Measurements from ENCODE around the gene CHRNG.

The CHRNG gene

DNA sequence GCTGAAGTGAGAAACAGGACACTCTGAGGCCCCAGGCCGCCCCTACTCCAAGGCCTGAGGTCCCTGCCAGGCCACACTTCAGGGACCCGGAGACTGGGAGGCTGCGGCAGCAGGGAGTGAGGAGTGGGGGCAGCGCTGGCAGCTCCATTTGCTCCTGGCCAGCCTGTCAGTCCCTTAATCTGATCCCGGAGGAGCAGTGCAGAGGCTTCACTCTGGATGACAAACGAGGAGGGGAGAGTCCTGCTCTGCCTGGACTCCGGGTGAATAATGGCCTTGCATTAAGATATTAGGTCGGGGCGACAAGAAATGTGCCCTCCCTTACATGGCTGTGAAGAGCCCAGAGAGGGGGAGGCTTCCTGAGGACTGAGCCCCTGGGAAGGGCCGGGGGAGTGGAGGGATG lies 33.6 kb upstream of the CHRNG start:
- DNase-seq (ENCODE audit: low read depth), result no peak

DNA sequence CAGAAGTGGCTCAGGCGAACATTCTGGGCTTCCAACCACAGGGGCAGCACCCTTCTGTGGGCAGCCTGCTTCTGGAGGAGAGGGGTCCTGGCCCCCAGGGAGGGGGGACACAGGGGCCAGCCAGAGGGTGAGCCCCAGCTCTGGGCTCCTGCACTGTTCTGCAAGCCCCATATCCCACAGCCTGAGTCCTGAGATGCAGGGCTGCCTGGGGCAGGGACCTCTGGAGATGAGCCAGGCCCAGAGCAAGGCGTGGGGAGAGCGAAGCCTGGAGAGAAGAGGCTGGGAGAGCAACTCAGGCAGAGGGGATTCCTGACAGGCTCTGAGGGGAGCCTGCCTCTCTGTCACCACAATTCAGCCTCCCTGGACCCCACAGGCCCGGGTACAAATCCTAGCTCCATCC lies 32.8 kb upstream of the CHRNG start:
- DNase-seq (ENCODE audit: low read depth), result no peak

DNA sequence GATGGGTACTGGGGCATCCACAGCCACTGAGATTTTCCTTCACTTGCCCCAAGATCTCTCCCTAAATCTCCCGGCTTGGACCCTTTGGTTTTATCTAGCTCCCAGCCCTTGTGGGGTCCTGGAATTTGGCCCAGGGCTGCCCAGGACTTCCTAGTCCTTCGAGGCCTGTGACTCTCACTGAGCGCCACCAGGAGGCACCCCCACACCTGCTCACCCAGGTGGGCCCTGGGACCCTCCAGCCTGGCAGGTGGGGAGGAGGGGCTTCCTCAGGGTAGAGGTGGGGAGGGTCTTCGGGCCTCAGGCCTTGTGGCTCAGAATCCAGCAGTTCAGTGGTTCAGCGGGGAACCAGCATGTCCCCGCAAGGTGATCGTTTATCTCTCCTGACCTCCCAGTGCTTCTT lies 31.2 kb upstream of the CHRNG start:
- no peak for DNase-seq (ENCODE audit: low read depth)

DNA sequence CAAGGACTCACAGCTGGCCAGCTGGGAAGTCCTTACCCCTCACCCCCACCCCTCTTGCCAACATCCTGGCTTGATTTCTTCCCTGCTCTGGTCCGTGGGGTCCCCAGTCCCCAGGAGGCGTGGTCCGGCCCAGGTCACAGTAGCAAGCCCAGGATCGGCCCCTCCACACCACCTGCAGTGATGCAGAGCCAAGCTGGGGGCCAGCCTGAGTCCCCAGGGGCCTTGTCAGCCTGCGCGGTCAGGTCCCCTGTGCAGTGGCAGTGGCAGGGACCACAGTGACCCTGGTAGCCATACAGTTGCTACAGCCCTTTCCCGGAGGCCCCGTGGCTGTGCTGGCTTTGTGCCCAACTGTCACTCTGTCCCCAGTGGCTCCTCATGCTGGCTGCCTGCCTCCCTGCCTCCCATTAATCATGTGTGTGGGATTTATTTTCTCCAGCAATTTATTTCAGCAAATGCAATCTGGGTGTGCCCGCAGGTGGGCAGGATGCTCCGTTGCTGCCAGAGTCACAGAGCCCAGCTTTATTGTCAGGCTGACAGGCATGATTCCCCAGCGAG lies 28.1 kb upstream of the CHRNG start:
- no peak for DNase-seq (ENCODE audit: low read depth)

DNA sequence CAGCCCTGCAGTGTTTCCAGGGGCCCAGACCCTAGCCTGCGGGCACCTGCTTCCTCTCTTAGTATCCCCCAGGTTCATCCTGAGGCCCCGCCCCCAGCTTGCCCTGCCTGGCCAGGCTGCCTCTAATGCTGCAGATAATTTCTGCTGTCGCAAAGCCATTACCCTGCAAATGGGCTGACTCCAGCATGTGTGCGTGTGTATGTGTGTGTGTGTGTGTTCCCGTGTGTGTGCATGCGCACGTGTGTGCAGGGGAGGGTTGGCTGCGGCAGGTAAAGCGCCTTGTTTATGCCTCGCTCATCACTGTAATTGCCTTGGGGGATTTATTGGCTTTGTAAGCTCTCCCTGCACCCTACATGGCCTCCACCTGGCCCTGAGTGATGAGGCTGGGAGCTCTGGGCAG lies 26.9 kb upstream of the CHRNG start:
- no peak for DNase-seq (ENCODE audit: low read depth)

DNA sequence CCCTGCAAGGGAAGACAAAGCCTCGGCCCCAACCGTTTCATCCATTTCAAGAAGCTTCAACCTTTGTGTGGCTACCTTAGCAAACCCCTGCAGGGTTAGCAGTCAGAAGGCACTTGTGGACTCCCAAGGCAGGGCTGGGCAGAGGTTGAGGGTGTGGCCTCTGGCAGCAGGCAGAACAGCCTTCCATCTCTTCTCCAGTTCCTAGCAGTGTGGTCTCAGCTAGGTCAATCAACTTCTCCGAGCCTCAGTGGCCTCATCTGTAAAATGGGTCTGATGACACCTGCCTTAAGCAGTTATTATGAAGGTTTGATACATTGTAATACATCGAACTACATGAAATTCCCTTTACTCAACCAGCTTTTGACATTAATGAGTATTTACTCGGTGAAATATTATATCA lies 26.1 kb upstream of the CHRNG start:
- DNase-seq (ENCODE audit: low read depth), result no peak

DNA sequence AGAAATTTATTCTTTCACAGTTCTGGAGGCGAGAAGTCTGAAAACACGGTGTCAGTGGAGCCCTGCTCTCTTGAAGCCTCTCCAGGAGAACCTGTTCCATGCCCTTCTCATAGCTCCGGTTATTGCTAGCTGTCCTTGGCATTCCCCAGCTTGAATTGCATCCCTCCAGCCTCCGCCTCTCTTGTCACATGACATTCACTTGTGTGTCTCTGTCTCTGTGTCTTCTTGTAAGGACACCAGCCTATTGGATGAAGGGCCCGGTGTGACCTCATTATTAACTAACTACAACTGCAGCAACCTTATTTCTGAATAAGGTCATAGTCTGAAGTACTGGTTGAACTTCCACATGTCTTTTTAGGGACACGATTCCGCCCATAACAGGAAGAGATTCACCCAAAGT lies 23.9 kb upstream of the CHRNG start:
- no peak for DNase-seq (ENCODE audit: low read depth)

DNA sequence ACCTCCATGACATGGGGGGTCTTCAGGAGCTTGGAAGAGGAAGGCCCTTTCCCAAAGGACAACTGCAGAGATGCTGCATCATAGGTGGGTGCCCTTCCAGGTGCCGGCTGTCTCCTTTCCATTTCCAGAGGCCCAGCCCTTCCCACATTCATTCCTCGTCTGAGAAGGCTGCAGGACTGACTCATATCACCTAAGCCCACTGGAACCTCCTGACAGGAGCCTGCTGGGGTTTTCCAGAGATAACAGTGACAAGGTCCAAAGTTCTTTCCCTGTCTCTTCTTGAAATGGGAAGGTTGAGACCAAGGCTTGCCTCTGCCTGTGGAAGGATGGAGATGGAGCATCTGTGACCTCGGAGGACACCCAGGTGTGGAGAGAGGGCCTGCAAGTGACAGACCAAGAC lies 22.9 kb upstream of the CHRNG start:
- DNase-seq (ENCODE audit: low read depth), result no peak

DNA sequence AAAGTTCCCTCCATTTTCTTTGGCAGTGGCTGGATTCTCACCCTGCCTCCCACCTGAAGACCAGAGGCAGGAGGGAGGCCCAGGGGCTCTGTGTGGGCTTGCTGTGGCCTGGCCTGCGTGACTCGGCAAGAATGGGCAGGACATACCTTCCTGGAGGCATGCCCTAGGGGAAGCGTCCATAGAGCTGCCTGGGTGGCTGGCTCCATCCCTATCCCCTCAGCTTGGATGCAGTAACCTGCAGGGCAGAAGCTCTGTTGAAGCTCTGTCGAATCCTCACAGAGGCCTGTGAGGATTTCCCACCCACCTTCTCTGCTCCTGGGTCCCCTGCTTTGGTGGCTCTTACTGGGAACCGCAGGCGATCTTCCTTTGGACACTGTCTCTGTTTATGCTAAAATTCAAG lies 20.6 kb upstream of the CHRNG start:
- DNase-seq (ENCODE audit: low read depth), result no peak

DNA sequence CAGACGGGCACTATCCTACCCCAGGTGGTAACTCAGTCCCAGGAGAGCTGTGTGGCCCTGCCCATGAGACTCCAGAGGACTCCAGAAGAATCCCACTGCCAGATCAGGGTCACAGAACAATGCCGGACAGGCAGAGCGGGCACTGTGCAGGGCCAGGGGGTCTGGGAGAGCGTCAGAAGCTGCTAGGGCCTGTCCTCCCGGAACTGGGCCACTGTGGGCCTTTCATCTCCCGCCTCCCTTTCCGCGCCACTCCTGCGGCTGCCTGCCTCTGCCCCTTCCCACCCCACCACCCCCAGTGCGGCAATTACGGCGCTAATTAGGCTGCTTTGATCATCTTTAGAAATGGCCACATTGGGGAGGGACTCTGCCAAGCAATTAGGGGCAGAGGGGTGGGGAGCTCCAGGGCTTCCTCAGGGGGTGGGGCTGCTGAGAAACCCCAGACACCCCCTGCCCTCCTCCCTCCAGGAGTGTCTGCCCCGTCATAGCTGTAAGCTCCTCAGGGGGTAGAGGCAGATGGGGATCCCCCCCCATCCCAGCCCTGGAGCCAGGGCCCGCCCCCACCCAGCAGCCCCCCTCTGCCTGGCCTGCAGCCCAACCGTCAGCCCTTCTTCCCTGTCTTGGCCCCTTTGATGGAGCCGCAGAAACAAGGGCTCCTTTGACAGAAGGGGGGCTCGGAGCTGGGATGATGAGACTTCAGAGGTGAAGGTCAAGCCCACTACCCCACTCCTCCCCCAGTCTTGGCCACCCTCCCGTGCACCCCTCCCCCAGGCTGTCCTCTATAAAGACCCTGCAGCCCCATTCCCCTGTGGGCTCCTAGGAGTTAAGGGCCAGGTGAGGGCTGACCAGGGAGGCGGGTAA lies 19.7 kb upstream of the CHRNG start, which contains the start of gene PRSS56:
TSS of gene PRSS56 (plus strand) at position 808 of the 858 bp plus-strand sequence. CDS start 211 bp downstream, outside the sequence.
- no peak for DNase-seq (ENCODE audit: low read depth)

DNA sequence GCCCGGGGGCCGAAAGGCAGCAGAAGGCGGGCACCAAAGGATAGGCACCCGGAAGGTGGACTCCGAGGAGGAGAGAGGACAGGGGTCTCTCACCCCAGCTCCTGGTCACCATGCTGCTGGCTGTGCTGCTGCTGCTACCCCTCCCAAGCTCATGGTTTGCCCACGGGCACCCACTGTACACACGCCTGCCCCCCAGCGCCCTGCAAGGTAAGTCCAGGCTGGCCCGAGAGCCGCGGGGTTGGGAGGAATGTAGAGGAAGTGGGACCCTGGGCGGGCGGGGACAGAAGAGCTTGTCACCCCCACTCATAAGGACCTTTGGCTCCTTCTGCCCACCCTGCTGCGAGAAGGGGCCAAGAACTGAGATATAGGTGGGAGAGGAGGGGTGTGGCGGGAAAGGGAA lies 19.0 kb upstream of the CHRNG start:
- DNase-seq (ENCODE audit: low read depth), result no peak

DNA sequence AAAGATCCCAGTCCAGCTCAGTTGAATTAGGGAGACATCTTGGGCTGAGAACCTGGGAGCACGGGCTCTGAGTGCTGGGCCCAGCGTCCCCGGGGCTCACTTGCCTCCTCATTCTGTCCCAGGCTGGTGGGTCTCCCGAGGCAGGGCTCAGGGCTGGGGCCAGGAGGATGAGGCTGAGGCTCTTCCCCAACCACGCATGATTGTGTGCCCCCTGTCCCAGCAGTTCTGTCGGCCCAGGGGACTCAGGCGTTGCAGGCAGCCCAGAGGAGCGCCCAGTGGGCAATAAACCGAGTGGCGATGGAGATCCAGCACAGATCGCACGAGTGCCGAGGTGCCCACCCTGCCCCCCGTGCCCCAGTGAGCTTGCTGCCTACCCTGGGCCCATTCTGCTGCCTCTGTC lies 18.4 kb upstream of the CHRNG start:
- no peak for DNase-seq (ENCODE audit: low read depth)

DNA sequence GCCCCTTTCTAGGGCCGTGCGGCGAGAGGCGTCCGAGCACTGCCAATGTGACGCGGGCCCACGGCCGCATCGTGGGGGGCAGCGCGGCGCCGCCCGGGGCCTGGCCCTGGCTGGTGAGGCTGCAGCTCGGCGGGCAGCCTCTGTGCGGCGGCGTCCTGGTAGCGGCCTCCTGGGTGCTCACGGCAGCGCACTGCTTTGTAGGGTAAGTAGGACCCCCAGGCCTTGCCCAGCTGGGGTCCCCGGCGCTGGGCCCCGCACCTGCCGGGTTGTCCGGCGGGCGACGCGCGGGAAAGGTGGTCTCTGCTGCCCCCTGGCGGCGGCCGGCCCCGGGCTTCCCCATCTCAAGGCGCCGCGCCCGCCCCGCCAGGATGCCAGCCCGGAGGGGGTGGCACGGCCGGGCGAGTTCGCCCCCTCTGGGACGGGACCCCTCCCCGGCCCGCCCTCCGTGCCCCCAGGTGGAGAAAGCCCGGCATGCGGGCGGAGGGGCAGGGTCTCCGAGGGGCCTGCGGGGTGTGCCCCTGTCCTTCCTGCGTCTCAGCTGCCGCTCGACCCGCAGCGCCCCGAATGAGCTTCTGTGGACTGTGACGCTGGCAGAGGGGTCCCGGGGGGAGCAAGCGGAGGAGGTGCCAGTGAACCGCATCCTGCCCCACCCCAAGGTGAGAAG lies 17.4 kb upstream of the CHRNG start:
- DNase-seq (ENCODE audit: low read depth), result peak; percentile 47

DNA sequence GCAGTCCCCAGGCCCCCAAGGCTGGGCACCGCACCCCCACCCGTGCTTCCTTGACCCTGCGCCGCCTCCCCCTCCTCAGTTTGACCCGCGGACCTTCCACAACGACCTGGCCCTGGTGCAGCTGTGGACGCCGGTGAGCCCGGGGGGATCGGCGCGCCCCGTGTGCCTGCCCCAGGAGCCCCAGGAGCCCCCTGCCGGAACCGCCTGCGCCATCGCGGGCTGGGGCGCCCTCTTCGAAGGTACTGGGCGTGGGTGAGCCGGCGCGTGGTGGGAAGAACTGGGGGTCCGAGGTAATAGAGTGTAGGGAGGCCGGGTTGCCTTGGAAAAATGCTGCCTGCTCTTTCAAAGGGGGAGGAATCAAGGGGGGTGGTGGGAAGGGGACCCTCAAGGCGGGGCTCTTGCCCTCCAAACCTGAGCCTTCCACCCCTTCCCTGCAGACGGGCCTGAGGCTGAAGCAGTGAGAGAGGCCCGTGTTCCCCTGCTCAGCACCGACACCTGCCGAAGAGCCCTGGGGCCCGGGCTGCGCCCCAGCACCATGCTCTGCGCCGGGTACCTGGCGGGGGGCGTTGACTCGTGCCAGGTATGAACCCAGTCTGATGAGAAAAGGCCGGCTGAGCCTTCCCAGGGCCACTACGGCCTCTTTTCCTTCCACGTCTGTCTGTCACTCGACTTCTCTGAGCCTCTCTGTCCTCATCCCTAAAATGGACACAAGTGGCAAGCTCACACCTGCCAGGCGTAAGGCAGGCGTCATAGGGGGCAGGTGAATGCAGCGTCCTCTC lies 16.7 kb upstream of the CHRNG start:
- no peak for DNase-seq (ENCODE audit: low read depth)

DNA sequence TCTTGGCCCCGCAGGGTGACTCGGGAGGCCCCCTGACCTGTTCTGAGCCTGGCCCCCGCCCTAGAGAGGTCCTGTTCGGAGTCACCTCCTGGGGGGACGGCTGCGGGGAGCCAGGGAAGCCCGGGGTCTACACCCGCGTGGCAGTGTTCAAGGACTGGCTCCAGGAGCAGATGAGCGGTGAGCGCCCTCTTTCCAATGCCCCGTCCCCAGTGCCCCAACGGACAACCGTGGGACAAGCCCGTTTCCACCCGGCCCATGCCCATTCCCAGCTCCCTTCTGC lies 16.1 kb upstream of the CHRNG start:
- DNase-seq (ENCODE audit: low read depth), result no peak

DNA sequence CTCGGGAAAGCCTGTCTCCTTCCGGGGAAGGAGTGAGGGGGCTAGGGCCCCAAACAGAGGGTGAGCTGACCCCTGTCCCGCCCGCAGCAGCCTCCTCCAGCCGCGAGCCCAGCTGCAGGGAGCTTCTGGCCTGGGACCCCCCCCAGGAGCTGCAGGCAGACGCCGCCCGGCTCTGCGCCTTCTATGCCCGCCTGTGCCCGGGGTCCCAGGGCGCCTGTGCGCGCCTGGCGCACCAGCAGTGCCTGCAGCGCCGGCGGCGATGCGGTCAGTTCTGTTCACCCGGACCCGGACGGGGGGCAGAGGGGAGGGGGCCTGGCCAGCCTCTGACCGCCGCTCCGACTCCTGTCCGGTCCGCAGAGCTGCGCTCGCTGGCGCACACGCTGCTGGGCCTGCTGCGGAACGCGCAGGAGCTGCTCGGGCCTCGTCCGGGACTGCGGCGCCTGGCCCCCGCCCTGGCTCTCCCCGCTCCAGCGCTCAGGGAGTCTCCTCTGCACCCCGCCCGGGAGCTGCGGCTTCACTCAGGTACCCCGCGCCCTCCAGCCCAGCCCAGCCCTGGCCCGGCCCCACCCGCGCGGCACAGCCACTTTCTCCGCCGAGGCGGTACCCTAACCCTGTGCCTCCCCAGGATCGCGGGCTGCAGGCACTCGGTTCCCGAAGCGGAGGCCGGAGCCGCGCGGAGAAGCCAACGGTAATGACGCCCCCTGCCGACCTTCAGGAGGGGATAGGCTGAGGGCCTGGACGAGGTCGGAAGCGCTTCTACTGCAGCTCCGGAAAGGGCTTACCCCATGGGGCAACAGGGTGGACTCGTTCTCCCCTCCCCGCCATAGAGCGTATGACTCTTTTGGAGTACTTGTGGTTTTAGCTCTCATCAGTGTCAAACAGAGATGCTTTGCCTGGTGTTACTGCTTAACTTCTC lies 15.6 kb upstream of the CHRNG start:
- no peak for DNase-seq (ENCODE audit: low read depth)

DNA sequence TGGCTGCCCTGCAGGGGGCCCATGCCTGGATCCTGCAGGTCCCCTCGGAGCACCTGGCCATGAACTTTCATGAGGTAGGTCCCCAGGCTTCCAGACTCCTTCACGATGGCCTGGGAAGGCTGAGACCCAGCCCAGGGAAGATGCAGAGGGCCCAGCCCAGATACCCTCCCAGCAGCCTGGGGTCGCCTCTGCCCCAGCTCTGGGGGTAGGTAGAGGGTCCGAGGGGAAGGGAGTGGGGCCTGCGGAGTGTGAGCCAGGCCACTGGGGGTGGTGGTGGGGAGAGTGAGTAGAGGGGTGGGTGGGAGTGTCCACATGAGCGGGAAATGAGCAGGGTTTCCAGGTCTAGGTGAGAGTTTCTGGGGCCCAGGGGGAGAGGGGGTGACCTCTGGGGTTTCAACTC lies 14.7 kb upstream of the CHRNG start:
- DNase-seq (ENCODE audit: low read depth), result no peak

DNA sequence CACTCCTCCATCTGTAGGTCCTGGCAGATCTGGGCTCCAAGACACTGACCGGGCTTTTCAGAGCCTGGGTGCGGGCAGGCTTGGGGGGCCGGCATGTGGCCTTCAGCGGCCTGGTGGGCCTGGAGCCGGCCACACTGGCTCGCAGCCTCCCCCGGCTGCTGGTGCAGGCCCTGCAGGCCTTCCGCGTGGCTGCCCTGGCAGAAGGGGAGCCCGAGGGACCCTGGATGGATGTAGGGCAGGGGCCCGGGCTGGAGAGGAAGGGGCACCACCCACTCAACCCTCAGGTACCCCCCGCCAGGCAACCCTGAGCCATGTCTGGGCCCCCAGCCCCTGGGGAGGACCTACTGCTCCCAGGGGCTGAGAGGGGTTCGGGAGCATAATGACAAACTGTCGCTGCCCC lies 14.3 kb upstream of the CHRNG start:
- no peak for DNase-seq (ENCODE audit: low read depth)

DNA sequence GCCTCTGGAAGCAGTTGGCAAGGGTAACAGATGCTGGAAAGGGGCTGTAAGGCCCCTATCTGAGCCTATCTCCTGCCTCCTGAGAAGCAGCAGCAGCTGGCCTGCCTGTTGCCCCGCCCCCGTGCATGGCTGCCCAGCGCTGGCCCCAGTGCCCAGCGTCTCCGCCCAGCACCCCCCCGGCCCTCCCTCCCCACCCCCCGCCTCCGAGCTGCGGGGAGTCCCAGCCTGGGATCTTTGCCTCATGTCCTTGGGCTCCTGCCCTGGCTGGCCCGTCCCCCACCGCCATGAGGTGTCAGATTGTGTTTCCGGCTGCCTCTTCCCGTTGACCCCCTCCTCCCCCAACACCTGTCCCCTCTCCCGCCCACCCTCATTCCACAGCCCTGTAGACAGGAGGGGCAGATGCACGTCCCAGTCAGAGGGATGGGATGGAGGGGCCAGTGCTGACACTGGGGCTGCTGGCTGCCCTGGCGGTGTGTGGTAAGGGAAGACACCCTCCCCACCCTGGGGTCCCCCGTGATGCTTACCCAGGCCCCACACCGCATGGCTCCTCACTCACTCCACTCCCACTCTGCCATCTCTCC lies 13.6 kb upstream of the CHRNG start, which contains the start of gene CHRND:
TSS of gene CHRND (plus strand) at position 370 of the 581 bp plus-strand sequence. CDS start at position 426, 56 bp downstream.
- no peak for DNase-seq (ENCODE audit: low read depth)

DNA sequence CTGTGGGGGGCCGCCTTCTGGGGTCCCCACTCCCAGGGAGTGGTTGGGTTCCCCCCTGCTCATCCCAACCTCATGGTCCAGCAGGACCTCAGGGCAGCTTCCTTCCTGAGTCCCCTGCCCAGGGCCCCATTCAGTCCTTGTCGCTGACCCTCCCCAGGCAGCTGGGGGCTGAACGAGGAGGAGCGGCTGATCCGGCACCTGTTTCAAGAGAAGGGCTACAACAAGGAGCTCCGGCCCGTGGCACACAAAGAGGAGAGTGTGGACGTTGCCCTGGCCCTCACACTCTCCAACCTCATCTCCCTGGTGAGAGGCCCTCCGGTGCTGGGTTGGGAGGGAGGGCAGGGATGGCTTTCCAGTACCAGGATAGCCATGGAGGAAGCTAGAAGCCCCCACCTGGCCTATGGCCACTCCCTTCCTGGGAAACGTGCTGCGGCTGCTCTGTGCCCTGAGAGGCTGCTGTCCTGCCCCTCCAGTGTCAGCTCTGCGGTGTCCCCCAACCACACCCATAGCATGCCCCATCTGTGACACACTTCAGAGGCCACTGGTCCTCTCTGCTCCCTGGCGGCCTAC lies 13.0 kb upstream of the CHRNG start:
- DNase-seq (ENCODE audit: low read depth), result no peak
